Measurements from ENCODE around the gene CNKSR2. TPM values are rescaled to one million over a fixed set of nuclear protein-coding genes. Genes with fewer than 3 reads are reported as not detected.

Gene CNKSR2
- total and polyA plus RNA-seq, 8 donors, result 0.58 to 33.8 (median 4.2) TPM

GRCh38 chrX:21373001-21373400, 1.2 kb upstream of the CNKSR2 start:
- no peaks in the 10 kb centered on the region for H3K9me3 ChIP-seq
- TF ChIP-seq EP300 (IDR thresholded peaks at IDR 0.05), result no peak
- 45 to 61% (median 51%) methylated on average over 7 of the region's 7 CpGs for WGBS, 5 donors
- H3K4me1 ChIP-seq, result peaks cover 0 to 18% (median 12%) of the 10 kb centered on the region in 4 donors
- H3K27ac ChIP-seq, result no peak overlapping the region
- H3K4me3 ChIP-seq, result no peak overlapping the region
- peaks cover 0 to 29% (median 25%) of the 10 kb centered on the region in 3 donors for H3K27me3 ChIP-seq
- H3K36me3 ChIP-seq, result no peaks in the 10 kb centered on the region
- intact Hi-C loops (cut with DNase I; ENCODE audit: low total_unique reads), result no loop called here
- DNase-seq, result no peak

- Histone ChIP-seq H3K27me3 (peaks cover 0 to 29% (median 25%) of the 10 kb centered on the region in 3 donors), H3K27ac (peak overlapping the region in 3 of 5 donors; percentile 26 to 75 (median 52)), H3K9me3 (no peaks in the 10 kb centered on the region), H3K36me3 (no peaks in the 10 kb centered on the region), H3K4me3 (peak overlapping the region; percentile 53 to 63 (median 56)), H3K4me1 (peaks cover 0 to 18% (median 12%) of the 10 kb centered on the region in 4 donors)
- TF ChIP-seq POLR2A (IDR thresholded peaks at IDR 0.05), result no peak
- no peak for DNase-seq
- intact Hi-C loops (cut with DNase I; ENCODE audit: low total_unique reads), result no loop called here
- WGBS, 5 donors, result 1 to 38% (median 8%) methylated on average over 4 to 50 of the region's 50 CpGs
Measured at GRCh38 chrX:21373637-21374162, 518 bp upstream of the CNKSR2 start.

GRCh38 chrX:21374994-21375707, 933 bp downstream of the CNKSR2 start:
- intact Hi-C loops (cut with DNase I; ENCODE audit: low total_unique reads), result no loop called here
- 1 to 37% (median 10%) methylated on average over 6 to 46 of the region's 46 CpGs for WGBS, 5 donors
- H3K4me3 ChIP-seq, result peak overlapping the region; percentile 53 to 63 (median 56)
- DNase-seq, result peak in 1 of 2 donors; percentile 13
- H3K4me1 ChIP-seq, result peaks cover 0 to 18% (median 12%) of the 10 kb centered on the region in 4 donors
- H3K9me3 ChIP-seq, result no peaks in the 10 kb centered on the region
- no peaks in the 10 kb centered on the region for H3K36me3 ChIP-seq
- peak overlapping the region in 3 of 5 donors; percentile 20 to 75 (median 53) for H3K27ac ChIP-seq
- no peak for TF ChIP-seq EP300 (IDR thresholded peaks at IDR 0.05)
- TF ChIP-seq CTCF (IDR thresholded peaks at IDR 0.05), result no peak
- TF ChIP-seq POLR2AphosphoS5 (IDR thresholded peaks at IDR 0.05), result no peak
- H3K27me3 ChIP-seq, result peaks cover 0 to 29% (median 25%) of the 10 kb centered on the region in 3 donors

- H3K36me3 ChIP-seq, result no peaks in the 10 kb centered on the region
- TF ChIP-seq CTCF (IDR thresholded peaks at IDR 0.05), result no peak
- no peak for TF ChIP-seq EP300 (IDR thresholded peaks at IDR 0.05)
- no peak for TF ChIP-seq POLR2A (IDR thresholded peaks at IDR 0.05)
- no peak for TF ChIP-seq POLR2AphosphoS5 (IDR thresholded peaks at IDR 0.05)
- H3K4me1 ChIP-seq, result peaks cover 0 to 18% (median 12%) of the 10 kb centered on the region in 4 donors
- H3K4me3 ChIP-seq, result peak overlapping the region; percentile 53 to 63 (median 56)
- intact Hi-C loops (cut with DNase I; ENCODE audit: low total_unique reads), result no loop called here
- no peak overlapping the region for H3K27ac ChIP-seq
- peak in 1 of 2 donors; percentile 7 for DNase-seq
- H3K9me3 ChIP-seq, result no peaks in the 10 kb centered on the region
- peaks cover 0 to 29% (median 25%) of the 10 kb centered on the region in 3 donors for H3K27me3 ChIP-seq
- WGBS, 5 donors, result 4 to 36% (median 14%) methylated on average over 5 of the region's 5 CpGs
Measured at GRCh38 chrX:21375708-21376009, 1.4 kb downstream of the CNKSR2 start.

GRCh38 chrX:21376636-21377035, 2.4 kb downstream of the CNKSR2 start:
- Histone ChIP-seq H3K4me1 (peaks cover 0 to 18% (median 12%) of the 10 kb centered on the region in 4 donors), H3K27me3 (peaks cover 0 to 29% (median 25%) of the 10 kb centered on the region in 3 donors), H3K4me3 (no peak overlapping the region), H3K9me3 (no peaks in the 10 kb centered on the region), H3K36me3 (no peaks in the 10 kb centered on the region), H3K27ac (no peak overlapping the region)
- no peak for DNase-seq
- 54 to 84% (median 69%) methylated on average over 2 of the region's 2 CpGs for WGBS, 5 donors
- intact Hi-C loops (cut with DNase I; ENCODE audit: low total_unique reads), result no loop called here
- no peak for TF ChIP-seq CTCF (IDR thresholded peaks at IDR 0.05)
- no peak for TF ChIP-seq POLR2AphosphoS5 (IDR thresholded peaks at IDR 0.05)
- no peak for TF ChIP-seq POLR2A (IDR thresholded peaks at IDR 0.05)
- TF ChIP-seq EP300 (IDR thresholded peaks at IDR 0.05), result no peak
